Thoracic aorta (tissue), 2 donors: ENCODE data around the gene OLIG1. TPM values are rescaled to one million over a fixed set of nuclear protein-coding genes. Genes with fewer than 3 reads are reported as not detected.
A peak's percentile ranks its signal among the peaks of the same experiment; 100 is the strongest.

Experiments used
- ATAC-seq: fragments of 150-250 bp; one replicate; pipeline ENCODE4 v1.8.0; 2017; ENCODE audit warnings: low read depth; ENCODE audit not compliant: insufficient number of reproducible peaks, low FRiP score
- DNase-seq: peaks from one replicate; pipeline ENCODE4 v3.0.0-alpha.2; 2020; ENCODE audit warnings: low spot score
- H3K27ac ChIP-seq, 2 donors: fragments of 200-600 bp; sonication (generic); 1 replicate in 1 of 2; 2 replicates in 1 of 2; pipeline ENCODE4 v1.5.1; 2016; ENCODE audit warnings: mild to moderate bottlenecking in 2 of 2, moderate library complexity in 2 of 2
- H3K27me3 ChIP-seq: fragments of 200-600 bp; sonication (generic); replicated peaks from 2 replicates; pipeline ENCODE4 v1.6.0; 2016; ENCODE audit warnings: mild to moderate bottlenecking; ENCODE audit not compliant: insufficient read depth
- H3K36me3 ChIP-seq: fragments of 200-600 bp; sonication (generic); one replicate; pipeline ENCODE4 v1.5.1; 2016
- H3K4me1 ChIP-seq, 2 donors: fragments of 200-600 bp; sonication (generic); 1 replicate in 1 of 2; 2 replicates in 1 of 2; pipeline versions ENCODE4 v1.5.1 to v1.6.0; 2016; ENCODE audit warnings: low read depth in 2 of 2, mild to moderate bottlenecking in 1 of 2; ENCODE audit not compliant: control insufficient read depth in 1 of 2
- H3K4me3 ChIP-seq: fragments of 200-600 bp; sonication (generic); 2 replicates; pipeline ENCODE4 v1.5.1; 2016; ENCODE audit warnings: mild to moderate bottlenecking
- H3K9me3 ChIP-seq: fragments of 200-600 bp; sonication (generic); 2 replicates; pipeline ENCODE4 v1.5.1; 2016
- total RNA-seq, 2 donors: library from RNA; depleted of rRNA; stranded (reverse); fragments of >200 nt; gene quantifications; one replicate each; pipeline versions ENCODE4 v1.1.0 to v1.2.3, GENCODE V29; 2016
- TF ChIP-seq, protein P1 (sequence below): fragments of 200-600 bp; sonication (generic); IDR thresholded peaks from one replicate; pipeline ENCODE4 v1.5.1; 2019; ENCODE audit warnings: antibody characterized with exemption

OLIG1 gene
- total RNA-seq, 2 donors from 2014 or later = not detected

DNA sequence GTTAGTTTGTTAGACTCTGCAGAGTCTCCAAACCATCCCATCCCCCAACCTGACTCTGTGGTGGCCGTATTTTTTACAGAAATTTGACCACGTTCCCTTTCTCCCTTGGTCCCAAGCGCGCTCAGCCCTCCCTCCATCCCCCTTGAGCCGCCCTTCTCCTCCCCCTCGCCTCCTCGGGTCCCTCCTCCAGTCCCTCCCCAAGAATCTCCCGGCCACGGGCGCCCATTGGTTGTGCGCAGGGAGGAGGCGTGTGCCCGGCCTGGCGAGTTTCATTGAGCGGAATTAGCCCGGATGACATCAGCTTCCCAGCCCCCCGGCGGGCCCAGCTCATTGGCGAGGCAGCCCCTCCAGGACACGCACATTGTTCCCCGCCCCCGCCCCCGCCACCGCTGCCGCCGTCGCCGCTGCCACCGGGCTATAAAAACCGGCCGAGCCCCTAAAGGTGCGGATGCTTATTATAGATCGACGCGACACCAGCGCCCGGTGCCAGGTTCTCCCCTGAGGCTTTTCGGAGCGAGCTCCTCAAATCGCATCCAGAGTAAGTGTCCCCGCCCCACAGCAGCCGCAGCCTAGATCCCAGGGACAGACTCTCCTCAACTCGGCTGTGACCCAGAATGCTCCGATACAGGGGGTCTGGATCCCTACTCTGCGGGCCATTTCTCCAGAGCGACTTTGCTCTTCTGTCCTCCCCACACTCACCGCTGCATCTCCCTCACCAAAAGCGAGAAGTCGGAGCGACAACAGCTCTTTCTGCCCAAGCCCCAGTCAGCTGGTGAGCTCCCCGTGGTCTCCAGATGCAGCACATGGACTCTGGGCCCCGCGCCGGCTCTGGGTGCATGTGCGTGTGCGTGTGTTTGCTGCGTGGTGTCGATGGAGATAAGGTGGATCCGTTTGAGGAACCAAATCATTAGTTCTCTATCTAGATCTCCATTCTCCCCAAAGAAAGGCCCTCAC is 44.2 kb upstream of the OLIG1 start, which contains the start of gene OLIG2:
OLIG2 (plus strand) TSS at position 447 of the 954 bp plus-strand sequence. CDS start 928 bp downstream, outside the sequence.
- H3K27ac ChIP-seq = no peak within 1 kb of the TSS
- no peaks in the 10 kb centered on the region for H3K27me3 ChIP-seq
- DNase-seq = no peak
- H3K4me1 ChIP-seq = peaks cover 10 to 50% of the 10 kb centered on the region in 2 donors
- no peak for ATAC-seq
- no peaks in the 10 kb centered on the region for H3K9me3 ChIP-seq
- H3K4me3 ChIP-seq = peak within 1 kb of the TSS; percentile 44
- TF ChIP-seq, protein P1, sequence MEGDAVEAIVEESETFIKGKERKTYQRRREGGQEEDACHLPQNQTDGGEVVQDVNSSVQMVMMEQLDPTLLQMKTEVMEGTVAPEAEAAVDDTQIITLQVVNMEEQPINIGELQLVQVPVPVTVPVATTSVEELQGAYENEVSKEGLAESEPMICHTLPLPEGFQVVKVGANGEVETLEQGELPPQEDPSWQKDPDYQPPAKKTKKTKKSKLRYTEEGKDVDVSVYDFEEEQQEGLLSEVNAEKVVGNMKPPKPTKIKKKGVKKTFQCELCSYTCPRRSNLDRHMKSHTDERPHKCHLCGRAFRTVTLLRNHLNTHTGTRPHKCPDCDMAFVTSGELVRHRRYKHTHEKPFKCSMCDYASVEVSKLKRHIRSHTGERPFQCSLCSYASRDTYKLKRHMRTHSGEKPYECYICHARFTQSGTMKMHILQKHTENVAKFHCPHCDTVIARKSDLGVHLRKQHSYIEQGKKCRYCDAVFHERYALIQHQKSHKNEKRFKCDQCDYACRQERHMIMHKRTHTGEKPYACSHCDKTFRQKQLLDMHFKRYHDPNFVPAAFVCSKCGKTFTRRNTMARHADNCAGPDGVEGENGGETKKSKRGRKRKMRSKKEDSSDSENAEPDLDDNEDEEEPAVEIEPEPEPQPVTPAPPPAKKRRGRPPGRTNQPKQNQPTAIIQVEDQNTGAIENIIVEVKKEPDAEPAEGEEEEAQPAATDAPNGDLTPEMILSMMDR = no peak
- no peaks in the 10 kb centered on the region for H3K36me3 ChIP-seq

DNA sequence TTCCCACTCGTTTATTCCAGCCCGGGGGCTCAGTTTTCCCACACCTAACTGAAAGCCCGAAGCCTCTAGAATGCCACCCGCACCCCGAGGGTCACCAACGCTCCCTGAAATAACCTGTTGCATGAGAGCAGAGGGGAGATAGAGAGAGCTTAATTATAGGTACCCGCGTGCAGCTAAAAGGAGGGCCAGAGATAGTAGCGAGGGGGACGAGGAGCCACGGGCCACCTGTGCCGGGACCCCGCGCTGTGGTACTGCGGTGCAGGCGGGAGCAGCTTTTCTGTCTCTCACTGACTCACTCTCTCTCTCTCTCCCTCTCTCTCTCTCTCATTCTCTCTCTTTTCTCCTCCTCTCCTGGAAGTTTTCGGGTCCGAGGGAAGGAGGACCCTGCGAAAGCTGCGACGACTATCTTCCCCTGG is 43.5 kb upstream of the OLIG1 start:
- H3K4me1 ChIP-seq = peaks cover 10 to 50% of the 10 kb centered on the region in 2 donors
- TF ChIP-seq, protein P1 = no peak

DNA sequence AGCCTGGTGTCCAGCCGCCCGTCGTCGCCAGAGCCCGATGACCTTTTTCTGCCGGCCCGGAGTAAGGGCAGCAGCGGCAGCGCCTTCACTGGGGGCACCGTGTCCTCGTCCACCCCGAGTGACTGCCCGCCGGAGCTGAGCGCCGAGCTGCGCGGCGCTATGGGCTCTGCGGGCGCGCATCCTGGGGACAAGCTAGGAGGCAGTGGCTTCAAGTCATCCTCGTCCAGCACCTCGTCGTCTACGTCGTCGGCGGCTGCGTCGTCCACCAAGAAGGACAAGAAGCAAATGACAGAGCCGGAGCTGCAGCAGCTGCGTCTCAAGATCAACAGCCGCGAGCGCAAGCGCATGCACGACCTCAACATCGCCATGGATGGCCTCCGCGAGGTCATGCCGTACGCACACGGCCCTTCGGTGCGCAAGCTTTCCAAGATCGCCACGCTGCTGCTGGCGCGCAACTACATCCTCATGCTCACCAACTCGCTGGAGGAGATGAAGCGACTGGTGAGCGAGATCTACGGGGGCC is 43.0 kb upstream of the OLIG1 start:
- TF ChIP-seq, protein P1 = no peak
- Histone ChIP-seq H3K4me1 (peaks cover 10 to 50% of the 10 kb centered on the region in 2 donors), H3K9me3 (no peaks in the 10 kb centered on the region), H3K4me3 (no peak overlapping the region), H3K27me3 (no peaks in the 10 kb centered on the region), H3K36me3 (no peaks in the 10 kb centered on the region), H3K27ac (no peak overlapping the region)
- ATAC-seq (no peak), DNase-seq (no peak)

More for the DNA sequence above, 43.5 kb upstream of the OLIG1 start:
- H3K27me3 ChIP-seq = no peaks in the 10 kb centered on the region
- ATAC-seq (no peak), DNase-seq (no peak)
- H3K4me3 ChIP-seq = no peak overlapping the region
- H3K27ac ChIP-seq = no peak overlapping the region
- H3K9me3 ChIP-seq = no peaks in the 10 kb centered on the region
- H3K36me3 ChIP-seq = no peaks in the 10 kb centered on the region

DNA sequence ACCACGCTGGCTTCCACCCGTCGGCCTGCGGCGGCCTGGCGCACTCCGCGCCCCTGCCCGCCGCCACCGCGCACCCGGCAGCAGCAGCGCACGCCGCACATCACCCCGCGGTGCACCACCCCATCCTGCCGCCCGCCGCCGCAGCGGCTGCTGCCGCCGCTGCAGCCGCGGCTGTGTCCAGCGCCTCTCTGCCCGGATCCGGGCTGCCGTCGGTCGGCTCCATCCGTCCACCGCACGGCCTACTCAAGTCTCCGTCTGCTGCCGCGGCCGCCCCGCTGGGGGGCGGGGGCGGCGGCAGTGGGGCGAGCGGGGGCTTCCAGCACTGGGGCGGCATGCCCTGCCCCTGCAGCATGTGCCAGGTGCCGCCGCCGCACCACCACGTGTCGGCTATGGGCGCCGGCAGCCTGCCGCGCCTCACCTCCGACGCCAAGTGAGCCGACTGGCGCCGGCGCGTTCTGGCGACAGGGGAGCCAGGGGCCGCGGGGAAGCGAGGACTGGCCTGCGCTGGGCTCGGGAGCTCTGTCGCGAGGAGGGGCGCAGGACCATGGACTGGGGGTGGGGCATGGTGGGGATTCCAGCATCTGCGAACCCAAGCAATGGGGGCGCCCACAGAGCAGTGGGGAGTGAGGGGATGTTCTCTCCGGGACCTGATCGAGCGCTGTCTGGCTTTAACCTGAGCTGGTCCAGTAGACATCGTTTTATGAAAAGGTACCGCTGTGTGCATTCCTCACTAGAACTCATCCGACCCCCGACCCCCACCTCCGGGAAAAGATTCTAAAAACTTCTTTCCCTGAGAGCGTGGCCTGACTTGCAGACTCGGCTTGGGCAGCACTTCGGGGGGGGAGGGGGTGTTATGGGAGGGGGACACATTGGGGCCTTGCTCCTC is 42.3 kb upstream of the OLIG1 start:
- ATAC-seq = no peak
- H3K4me1 ChIP-seq = peaks cover 10 to 50% of the 10 kb centered on the region in 2 donors
- no peaks in the 10 kb centered on the region for H3K9me3 ChIP-seq
- DNase-seq = no peak
- no peaks in the 10 kb centered on the region for H3K36me3 ChIP-seq
- H3K4me3 ChIP-seq = no peak overlapping the region
- H3K27me3 ChIP-seq = no peaks in the 10 kb centered on the region
- TF ChIP-seq, protein P1 = no peak
- H3K27ac ChIP-seq = no peak overlapping the region
